Activated T-cell treated with anti-CD3 and anti-CD28 coated beads for 24 hours (primary cell): Measurements from ENCODE around the gene SCO2.

ENCODE experiments used
- DNase-seq: peaks from one replicate; pipeline ENCODE4 v3.0.0-alpha.2; 2020; ENCODE audit warnings: low read depth

SCO2 gene

DNA sequence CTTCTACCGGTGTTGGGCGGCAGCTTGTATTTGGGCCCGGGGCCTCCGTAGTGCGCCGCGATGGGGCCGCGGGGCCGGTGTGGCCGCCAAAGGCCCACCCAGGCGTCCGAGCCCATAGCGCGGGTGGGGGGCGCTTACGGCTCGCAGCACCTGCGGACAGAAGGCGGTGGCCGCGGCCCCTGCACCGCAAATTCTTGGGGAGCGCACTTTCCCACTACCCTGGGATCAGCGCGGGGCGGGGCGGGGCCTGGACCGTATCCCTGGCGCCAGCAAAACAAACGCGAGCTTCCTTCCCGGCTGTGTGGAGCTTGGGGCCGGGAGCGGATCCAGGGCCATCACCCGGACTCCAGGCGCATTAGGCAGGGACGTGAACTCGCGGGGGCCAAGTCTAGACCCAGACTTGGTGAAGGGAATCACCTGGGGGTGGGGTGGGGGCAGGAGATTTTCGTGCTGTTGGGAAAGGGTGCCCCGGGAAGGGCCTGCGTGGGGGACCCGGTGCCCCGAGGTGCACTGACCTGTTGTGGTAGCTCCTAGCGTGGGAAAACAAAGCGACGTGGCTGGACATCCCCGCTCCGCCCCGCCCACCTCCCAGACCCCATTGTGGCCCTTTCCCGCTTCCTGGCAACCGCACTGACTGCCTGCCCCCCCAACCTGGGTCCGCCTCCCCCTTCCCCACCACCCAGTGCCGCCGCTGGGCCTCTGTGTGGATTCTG is 6.7 kb upstream of the SCO2 start:
- DNase-seq: no peak

DNA sequence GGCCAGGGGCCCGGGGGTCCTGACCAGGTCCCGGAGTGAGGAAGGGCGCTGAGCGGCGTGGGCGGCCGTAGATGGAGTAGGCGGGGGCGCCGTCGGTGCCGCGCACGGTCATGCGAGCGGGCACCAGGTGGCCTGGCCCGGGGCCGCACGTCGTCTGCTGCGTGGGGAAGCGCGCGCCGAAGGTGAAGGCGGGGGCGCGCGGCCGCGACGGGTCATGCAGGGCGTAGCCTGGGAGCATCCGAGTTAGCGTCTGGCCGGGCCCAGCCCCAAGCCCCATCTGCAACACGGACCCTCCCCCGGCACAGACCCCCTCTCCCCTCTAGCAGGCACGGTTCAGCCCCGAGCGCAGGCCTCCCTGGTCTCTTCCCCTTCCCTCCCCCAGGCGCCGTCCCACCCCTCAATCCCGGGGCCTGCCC is 6.2 kb upstream of the SCO2 start:
- DNase-seq: peak; percentile 55

GRCh38 chr22:50530877-50531545 is 5.6 kb upstream of the SCO2 start:
- peak; percentile 77 for DNase-seq

GRCh38 chr22:50530580-50530876 is 5.1 kb upstream of the SCO2 start:
- no peak for DNase-seq

GRCh38 chr22:50529897-50530579 is 4.6 kb upstream of the SCO2 start, which contains the start of gene TYMP:
TSS of gene TYMP (minus strand) at chr22:50530012. CDS start at chr22:50529709, 303 bp downstream.
- peak; percentile 61 for DNase-seq

- no peak for DNase-seq
These were observed 4.1 kb upstream of the SCO2 start for GRCh38 chr22:50529416-50529896.

- no peak for DNase-seq
These were observed 3.5 kb upstream of the SCO2 start for GRCh38 chr22:50528682-50529415.

GRCh38 chr22:50527921-50528681 is 2.7 kb upstream of the SCO2 start:
- DNase-seq: no peak

- DNase-seq: no peak
These were observed 1.7 kb upstream of the SCO2 start for GRCh38 chr22:50526834-50527801.

DNA sequence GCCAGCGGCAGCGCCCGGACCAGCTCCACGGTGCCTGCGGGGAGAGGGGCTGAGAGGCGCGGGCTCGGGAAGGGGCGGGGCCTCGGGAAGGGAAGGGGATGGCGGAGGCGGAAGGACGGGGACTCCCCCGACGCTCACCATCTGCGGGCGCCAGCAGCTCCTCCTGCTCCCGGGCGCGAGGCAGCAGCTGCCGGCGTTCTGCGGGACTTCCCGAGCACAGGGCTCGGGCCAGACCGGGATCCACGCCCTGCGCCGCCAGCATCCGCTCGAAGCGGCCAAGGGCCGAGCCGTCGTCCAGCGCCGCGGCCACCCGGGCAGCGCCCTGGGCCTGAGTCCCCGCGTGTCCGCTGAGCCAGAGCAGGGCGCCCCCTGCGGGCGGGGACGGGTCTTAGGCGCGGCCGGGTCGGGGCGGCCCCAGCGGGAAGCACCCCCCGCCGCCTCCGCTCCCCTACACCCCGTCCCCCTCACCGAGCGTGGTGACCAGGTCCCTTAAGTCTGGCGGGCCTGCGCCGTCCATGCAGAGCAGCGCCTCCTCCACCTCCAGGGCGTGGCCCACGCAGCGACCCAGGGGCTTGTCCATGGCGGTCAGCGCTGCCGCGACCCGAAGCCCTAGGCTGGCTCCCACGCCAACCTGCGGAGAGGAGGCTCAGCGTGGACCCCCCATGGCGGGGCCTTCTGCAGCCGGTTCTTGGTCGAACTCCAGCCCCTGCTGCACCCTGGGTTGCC is 873 bp upstream of the SCO2 start:
- peak; percentile 80 for DNase-seq

DNA sequence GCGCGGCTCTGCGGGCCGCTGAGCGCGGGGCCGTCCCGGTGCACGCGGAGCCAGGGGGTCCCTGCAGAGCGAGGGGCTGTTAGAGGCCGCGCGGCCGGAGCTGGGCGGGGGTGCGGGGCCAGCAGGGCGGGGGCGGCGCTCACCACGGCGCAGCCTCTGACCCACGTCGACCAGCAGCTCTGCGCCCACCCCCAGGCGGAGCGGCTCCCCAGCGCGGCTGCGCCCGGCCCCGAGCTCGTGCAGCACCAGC is 385 bp upstream of the SCO2 start:
- no peak for DNase-seq

- DNase-seq: no peak
These were observed 708 bp downstream of the SCO2 start for GRCh38 chr22:50524676-50525103.

DNA sequence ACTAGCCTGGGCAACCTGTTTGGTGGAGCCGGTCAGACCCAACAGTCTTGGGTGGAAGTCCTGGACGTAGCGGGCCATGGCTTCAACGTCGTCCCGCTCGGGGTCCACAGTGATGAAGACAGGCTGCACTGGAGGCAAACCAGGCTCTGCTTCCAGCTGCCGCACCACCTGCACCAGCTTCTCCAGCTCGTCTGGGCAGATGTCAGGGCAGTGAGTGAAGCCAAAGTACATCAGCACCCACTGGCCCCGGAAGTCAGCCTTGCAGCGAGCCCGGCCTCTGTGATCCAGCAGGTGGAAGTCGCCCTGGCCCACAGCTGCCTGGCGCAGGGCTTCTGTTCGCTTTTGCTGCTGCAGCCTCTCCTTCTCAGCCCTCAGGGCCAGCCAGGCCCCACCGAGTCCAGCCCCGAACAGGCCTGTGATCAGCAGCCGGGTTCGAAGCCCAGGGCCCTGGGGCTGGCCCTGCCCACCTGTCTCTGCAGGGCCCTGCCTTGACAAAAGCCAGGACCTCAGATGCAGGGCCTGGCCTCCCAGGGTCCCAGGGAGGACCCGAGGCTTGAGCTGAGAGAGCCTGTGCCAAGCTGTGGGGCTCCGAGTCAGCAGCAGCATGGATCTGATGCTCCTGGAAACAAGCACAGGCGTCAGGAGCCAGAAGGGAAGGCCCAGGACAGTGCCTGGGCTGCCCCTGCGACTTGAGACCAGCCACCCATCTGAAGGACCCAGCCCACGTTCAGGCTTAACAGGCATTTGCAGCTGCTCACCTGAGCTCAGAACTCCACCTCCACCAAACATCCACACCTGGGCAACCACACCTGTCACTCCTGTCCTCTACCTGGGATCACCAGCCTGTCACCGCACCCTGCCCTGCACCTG is 1.4 kb downstream of the SCO2 start:
- DNase-seq: no peak

DNA sequence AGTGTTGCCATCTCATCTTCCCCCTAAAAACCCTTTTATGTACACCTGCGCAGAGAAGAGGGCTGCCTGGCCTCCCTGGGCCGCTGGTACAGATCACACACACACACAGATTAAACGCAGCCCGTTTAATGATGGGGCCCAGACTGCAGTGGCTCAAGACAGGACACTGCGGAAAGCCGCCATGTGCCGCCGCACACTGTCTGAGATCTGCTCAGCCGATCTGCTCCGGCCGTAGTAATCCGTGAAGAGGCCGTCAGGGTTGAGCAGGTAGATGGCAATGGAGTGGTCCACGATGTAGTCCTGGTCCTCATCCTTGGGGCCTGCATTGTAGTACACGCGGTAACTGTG is 2.0 kb downstream of the SCO2 start:
- DNase-seq: no peak

DNA sequence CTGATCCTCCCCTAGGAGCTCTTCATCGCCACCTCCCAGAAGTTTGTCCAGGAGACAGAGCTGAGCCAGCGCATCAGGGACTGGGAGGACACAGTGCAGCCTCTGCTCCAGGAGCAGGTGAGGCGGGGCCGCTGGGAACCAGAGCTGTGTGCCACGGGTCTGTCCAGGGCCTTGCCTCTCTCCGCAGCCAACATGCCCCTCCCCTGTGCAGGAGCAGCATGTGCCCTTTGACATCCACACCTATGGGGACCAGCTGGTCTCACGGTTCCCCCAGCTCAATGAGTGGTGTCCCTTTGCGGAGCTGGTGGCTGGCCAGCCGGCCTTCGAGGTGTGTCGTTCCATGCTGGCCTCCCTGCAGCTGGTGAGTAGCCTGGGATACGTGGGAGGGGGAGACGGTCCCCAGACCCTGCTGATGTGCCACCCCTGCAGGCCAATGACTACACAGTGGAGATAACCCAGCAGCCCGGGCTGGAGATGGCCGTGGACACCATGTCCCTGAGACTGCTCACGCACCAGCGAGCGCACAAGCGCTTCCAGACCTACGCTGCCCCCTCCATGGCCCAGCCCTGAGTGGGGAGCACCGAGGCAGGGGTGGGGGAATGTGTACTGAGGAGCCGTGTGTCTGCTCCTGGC is 2.5 kb downstream of the SCO2 start:
- DNase-seq: no peak

- DNase-seq: no peak
These were observed 3.1 kb downstream of the SCO2 start for GRCh38 chr22:50522208-50522805.

- DNase-seq: no peak
These were observed 3.7 kb downstream of the SCO2 start for GRCh38 chr22:50521710-50522109.

DNA sequence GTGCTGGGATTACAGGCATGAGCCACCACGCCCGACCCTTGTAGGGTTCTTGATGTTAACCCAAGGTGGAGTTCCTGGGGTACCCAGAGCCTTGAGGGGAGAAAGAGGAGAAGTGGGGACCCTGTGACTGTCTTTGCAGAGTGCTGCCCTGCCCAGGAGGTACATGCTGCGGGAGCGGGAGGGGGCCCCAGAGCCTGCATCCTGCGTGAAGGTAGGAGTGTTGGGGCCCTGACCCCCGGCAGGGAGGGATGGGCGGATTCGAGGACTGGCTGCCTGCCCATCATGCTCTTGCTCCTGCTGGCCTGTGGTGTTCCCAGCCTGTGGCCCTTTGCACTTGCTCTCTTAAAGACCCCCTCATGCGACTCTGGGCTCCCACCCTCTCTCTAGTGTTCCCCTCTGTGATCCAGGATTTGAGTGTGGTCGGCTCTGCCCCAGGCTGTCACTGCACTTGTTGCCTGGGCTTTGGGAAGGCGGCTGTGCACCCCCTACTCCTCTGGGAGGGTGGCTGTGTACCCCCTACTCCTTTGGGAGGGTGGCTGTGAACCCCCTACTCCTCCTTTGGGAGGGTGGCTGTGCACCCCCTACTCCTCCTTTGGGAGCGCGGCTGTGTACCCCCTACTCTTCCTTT is 4.5 kb downstream of the SCO2 start:
- no peak for DNase-seq
